ENCODE results near the gene ZNF564. TPM values are rescaled to one million over a fixed set of nuclear protein-coding genes. Genes with fewer than 3 reads are reported as not detected.
"Not testable (repeated sequence)": the region's sequence is repeated elsewhere in the genome, so short reads cannot be mapped to it uniquely, and the experiment has no call there.

Gene ZNF564
- polyA plus RNA-seq (ENCODE audit: insufficient read depth in 1 of 5, insufficient read length in 5 of 5, low replicate concordance in 1 of 5), result 10 to 100 TPM in 3 of 5 donors, 1 to 10 TPM in 2; 8.4 to 12.1 (median 11.9) TPM
- long read RNA-seq, donor 1, partial matches to known transcripts, result 0 of 2 reads
- long read RNA-seq, donor 1, other reads (novel, unspliced or antisense), result 0 of 2 reads
- long read RNA-seq, donor 2, partial matches to known transcripts, result 0 of 3 reads
- long read RNA-seq, donor 2, other reads (novel, unspliced or antisense), result 0 of 3 reads
- long read RNA-seq, donor 3, partial matches to known transcripts, result 0 of 3 reads
- long read RNA-seq, donor 3, other reads (novel, unspliced or antisense), result 0 of 3 reads
- long read RNA-seq, donor 4, partial matches to known transcripts, result 0 of 3 reads
- long read RNA-seq, donor 4, other reads (novel, unspliced or antisense), result 0 of 3 reads
- long read RNA-seq, donor 5, transcript ZNF564-201 (4 exons, 2,935 nt), result major isoform, 7 of 8 reads
- long read RNA-seq, donor 5, partial matches to known transcripts, result 0 of 8 reads
- long read RNA-seq, donor 5, other reads (novel, unspliced or antisense), result 0 of 8 reads
- long read RNA-seq, donor 6, partial matches to known transcripts, result 0 of 2 reads
- long read RNA-seq, donor 6, other reads (novel, unspliced or antisense), result 0 of 2 reads
- long read RNA-seq, donor 7, transcript ZNF564-201 (4 exons, 2,935 nt), result major isoform, 5 of 5 reads
- long read RNA-seq, donor 7, partial matches to known transcripts, result 0 of 5 reads
- long read RNA-seq, donor 7, other reads (novel, unspliced or antisense), result 0 of 5 reads
- long read RNA-seq, donor 8, partial matches to known transcripts, result 0 of 1 reads
- long read RNA-seq, donor 8, other reads (novel, unspliced or antisense), result 0 of 1 reads

GRCh38 chr19:12551060-12551832, at the start of gene ZNF564:
Gene ZNF564, minus strand, starts transcription at chr19:12551482. Its CDS starts 150 bp downstream, at chr19:12551332.
- DNase-seq, result peak; percentile 96

- no peak for DNase-seq
Measured at GRCh38 chr19:12597594-12597993, 46.3 kb upstream of the ZNF564 start.

GRCh38 chr19:12596927-12597548, 45.8 kb upstream of the ZNF564 start:
- no peak for DNase-seq

GRCh38 chr19:12596485-12596884, 45.2 kb upstream of the ZNF564 start:
- no peak for DNase-seq

GRCh38 chr19:12581100-12581499, 29.8 kb upstream of the ZNF564 start:
- no peak for DNase-seq

- no peak for DNase-seq
Measured at GRCh38 chr19:12580180-12580694, 29.0 kb upstream of the ZNF564 start.

- no peak for DNase-seq
Measured at GRCh38 chr19:12578641-12579040, 27.4 kb upstream of the ZNF564 start.

- DNase-seq, result no peak
Measured at GRCh38 chr19:12574036-12574435, 22.8 kb upstream of the ZNF564 start.

GRCh38 chr19:12567951-12568350, 16.7 kb upstream of the ZNF564 start:
- DNase-seq, result no peak

- DNase-seq, result not testable (repeated sequence)
Measured at GRCh38 chr19:12566380-12566779, 15.1 kb upstream of the ZNF564 start.

- peak; percentile 61 to 73 for DNase-seq
Measured at GRCh38 chr19:12564016-12564664, 12.9 kb upstream of the ZNF564 start.

GRCh38 chr19:12555456-12555930, 4.2 kb upstream of the ZNF564 start:
- no peak for DNase-seq

GRCh38 chr19:12546903-12547302, 4.4 kb downstream of the ZNF564 start:
- no peak for DNase-seq

GRCh38 chr19:12546068-12546467, 5.2 kb downstream of the ZNF564 start:
- DNase-seq, result no peak

- no peak for DNase-seq
Measured at GRCh38 chr19:12545267-12545666, 6.0 kb downstream of the ZNF564 start.

GRCh38 chr19:12544401-12544876, 6.8 kb downstream of the ZNF564 start:
- no peak for DNase-seq

GRCh38 chr19:12543855-12544254, 7.4 kb downstream of the ZNF564 start:
- no peak for DNase-seq

GRCh38 chr19:12527034-12527836, 24.0 kb downstream of the ZNF564 start:
- DNase-seq, result peak in 1 of 2 donors; percentile 6

GRCh38 chr19:12526542-12526941, 24.7 kb downstream of the ZNF564 start:
- DNase-seq, result no peak
